Muscle of arm (tissue), 14 donors: Measurements from ENCODE around the gene PLEKHH2. TPM values are rescaled to one million over a fixed set of nuclear protein-coding genes. Genes with fewer than 3 reads are reported as not detected.
A peak's percentile ranks its signal among the peaks of the same experiment; 100 is the strongest.
"Not testable (repeated sequence)": the region's sequence is repeated elsewhere in the genome, so short reads cannot be mapped to it uniquely, and the experiment has no call there.

Experiments used
- DNase-seq: peaks from one replicate; pipeline ENCODE4 v3.0.0-alpha.2; 2013
- long read RNA-seq, 11 donors: transcript quantifications; one replicate each; lab custom pipeline, GENCODE V29; 2026
- polyA plus RNA-seq, 12 donors: library from polyadenylated mRNA; unstranded; fragments of 120-200 nt; gene quantifications; one replicate each; pipeline ENCODE4 v1.2.1, GENCODE V29; 2013; ENCODE audit not compliant: insufficient read length in 12 of 12

Gene PLEKHH2
- polyA plus RNA-seq: 10 to 100 TPM in 3 of 12 donors, 1 to 10 TPM in 8, not detected in 1; 5.3 to 37.4 (median 6.9) TPM
- long read RNA-seq, donor 1: 0 reads
- long read RNA-seq, donor 2: 0 reads
- long read RNA-seq, donor 3: 0 reads
- long read RNA-seq, donor 4: 0 reads
- long read RNA-seq, donor 5: 0 reads
- long read RNA-seq, donor 6, partial matches to known transcripts: 8 of 8 reads
- long read RNA-seq, donor 6, other reads (novel, unspliced or antisense): 0 of 8 reads
- long read RNA-seq, donor 7, partial matches to known transcripts: 0 of 1 reads
- long read RNA-seq, donor 7, other reads (novel, unspliced or antisense): 0 of 1 reads
- long read RNA-seq, donor 8: 0 reads
- long read RNA-seq, donor 9: 0 reads
- long read RNA-seq, donor 10, full-length matches to known transcripts: 1 of 1 reads
- long read RNA-seq, donor 10, partial matches to known transcripts: 0 of 1 reads
- long read RNA-seq, donor 10, other reads (novel, unspliced or antisense): 0 of 1 reads
- long read RNA-seq, donor 11: 0 reads

DNA sequence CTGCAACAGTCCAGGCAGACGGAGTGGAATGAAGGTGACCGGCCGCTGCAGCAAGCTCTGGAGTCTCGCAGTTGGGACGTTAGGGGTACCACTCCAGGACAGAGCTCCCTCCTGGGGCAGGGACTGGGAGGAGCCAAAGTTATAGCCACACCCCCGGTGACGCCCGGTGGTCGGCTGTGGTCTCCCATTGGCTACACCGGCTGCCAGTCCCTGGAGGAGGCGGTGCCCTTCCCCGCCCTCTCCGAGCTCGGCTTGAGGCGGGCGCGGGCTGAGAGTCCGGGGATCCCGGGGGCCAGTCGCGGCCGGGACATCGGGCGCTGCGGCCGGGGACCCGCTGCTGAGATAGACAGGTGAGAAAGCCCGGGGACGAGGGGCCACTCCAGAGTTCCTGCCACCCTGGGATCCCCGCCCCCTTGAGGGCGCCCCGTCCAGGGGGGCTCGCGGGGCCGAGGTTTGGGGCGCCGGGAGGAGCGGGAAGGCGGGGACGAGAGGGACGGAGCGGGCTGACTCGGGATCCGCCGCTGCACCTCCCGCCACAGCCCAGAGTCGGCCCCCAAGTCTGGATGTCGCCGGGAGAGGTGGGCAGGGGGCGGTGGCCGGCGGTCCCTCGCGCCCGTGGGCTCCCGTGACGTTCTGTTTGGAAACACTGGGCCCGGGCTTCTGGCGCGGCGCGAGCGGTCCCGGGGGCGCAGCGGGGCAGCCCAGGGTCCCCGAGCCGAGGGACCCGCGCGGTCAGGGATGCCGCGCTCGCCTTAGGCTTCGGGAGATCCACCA lies at the start of gene PLEKHH2:
TSS of gene PLEKHH2 (plus strand) at position 231 of the 774 bp plus-strand sequence. CDS start 7,414 bp downstream, outside the sequence.
- peak; percentile 88 for DNase-seq

DNA sequence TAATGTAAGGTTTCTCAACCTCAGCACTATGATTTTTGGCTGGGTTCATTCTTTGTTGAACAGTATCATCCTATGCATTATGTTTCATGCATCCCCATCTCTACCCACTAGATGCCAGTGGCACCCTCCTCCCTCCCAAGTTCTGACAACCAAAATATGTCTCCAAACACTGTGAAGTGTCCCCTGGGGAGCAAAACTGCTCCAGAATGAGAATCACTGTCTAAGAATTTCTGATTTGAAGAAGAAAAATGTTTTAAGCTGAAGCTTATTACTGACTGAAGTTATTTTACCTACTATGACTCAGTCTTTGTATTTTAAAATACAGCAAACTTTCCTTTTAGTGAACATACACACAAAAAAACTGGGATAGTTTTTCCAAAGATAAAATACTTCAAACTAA lies 44.6 kb upstream of the PLEKHH2 start:
- DNase-seq: no peak

DNA sequence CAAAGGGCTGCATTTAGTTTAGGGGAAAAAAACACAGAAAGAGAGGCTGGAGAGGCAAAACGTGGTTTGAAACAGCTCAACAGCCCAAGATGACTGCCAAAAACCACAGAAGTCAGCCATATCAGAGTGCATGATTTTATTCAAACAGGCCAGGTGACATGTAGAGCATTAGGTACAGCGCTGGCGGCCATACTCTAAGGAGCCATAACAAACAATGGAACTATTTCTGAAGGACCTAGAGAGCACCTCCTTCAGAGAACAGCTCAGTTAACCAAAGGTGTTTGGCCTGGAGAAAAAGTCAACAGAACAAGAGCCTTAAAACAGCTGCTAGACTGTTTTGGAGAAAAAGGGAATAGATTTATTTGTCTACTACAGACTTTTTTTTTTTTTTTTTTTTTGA lies 43.8 kb upstream of the PLEKHH2 start:
- DNase-seq: no peak

DNA sequence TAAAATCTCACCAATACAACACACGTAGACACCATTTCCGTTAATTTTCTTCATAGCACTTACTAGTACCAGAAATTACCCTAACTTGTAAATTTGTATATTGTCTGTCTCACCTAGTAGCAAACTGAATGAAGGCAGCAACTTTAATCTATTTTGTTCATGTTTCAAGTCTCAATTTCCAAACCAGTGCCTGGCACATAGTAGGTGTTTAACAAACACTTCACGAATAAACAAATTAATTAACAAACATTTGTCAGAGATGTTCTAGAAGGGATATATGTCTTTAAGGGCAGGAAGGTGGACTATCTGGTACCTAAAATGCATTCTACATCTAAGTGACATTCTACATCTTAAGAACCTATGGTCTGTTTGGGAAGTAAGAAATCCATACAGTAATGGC lies 42.2 kb upstream of the PLEKHH2 start:
- DNase-seq: no peak

DNA sequence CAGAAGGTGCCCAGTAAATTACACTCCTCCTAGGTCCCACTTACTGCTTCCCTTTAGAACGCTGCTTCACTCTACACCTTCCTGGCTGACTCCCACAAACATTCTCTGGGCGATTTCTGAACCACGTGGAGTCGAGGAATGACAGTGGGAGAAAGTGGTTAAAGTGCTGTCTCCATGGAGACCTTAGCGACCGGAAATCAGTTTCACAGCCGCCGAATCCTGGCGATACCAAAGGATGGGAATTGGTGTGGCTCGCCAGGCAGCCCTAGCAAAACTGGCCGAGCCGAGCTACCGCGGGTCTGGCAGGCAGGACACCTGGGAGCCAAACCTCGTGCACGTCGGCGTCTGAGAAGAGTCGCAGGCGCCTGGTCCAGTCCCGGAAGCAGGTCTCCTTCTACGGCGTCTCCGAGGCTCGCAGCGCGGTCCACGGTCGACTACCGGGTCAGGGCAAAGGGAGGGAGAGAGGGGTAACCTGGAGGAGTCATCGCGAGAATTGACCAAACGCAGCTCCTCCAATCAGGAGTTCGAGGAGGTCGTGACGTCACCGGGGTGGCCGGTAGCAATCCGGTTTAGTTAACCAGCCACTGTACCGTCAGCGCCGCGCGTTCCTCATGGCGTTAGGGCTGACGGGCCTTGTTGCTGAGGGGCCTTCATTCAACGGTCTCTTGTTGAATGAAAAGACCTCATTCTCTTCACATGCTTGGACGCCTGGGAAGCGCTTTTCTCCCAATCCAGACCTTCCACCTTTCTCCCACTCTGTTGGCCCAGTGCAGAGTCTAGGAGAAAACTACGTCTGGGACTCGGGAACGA lies 41.3 kb upstream of the PLEKHH2 start, which contains the start of gene THADA:
TSS of gene THADA (minus strand) at position 436 of the 810 bp plus-strand sequence. CDS start 3,646 bp downstream, outside the sequence.
- peak; percentile 99 for DNase-seq

DNA sequence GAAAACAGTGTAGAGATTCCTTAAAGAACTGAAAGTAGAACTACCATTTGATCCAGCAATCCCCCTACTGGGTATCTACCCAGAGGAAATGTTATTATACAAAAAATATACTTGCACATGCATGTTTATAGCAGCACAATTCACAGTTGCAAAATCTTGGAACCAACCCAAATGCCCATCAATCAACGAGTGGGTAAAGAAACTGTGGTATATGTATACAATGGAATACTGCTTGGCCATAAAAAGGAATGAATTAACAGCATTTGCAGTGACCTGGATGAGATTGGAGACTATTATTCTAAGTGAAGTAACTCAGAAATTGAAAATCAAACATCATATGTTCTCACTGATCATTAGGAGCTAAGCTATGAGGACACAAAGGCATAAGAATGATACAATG lies 36.5 kb upstream of the PLEKHH2 start:
- not testable (repeated sequence) for DNase-seq

DNA sequence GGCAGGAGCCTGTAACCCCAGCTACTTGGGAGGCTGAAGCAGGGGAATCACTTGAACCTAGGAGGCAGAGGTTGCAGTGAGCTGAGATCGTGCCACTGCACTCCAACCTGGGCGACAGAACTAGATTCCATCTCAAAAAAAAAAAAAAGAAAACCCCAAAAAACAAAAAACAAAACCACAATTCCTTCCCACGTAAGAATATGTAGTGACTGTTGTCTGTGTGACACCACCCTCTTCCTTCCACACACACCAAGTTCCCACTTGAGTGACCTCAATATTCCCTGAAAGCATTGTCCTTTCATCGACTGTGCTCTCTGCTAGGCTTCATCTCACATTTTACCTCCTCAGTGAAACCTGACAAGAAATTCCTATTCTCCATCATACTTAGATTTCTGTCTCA lies 32.4 kb upstream of the PLEKHH2 start:
- DNase-seq: no peak

DNA sequence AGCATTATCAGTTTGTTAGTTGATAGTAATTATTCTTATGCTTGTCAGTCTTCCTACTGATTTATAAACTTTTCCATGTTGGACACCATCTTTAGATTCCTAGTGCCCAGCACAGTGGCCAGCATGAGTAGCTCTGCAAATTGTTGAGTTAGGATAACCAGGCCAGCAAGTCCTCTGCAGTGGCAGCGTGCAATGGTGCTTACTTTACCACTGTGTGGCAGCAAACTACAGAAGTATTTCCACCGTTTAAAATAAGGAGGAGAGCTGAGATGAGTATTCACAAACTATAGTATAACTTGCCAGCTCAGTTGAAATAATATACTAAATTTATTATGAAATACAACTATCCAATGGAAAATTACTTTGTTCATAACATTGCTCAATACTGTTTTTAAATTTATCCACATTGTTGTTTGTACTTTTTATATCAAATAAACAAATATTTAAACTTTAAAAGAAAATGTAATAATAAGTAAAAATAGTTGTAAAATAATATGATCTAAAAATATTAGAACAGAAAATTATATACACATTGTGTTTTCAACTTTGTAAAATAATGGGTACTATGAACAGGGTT lies 31.9 kb upstream of the PLEKHH2 start:
- no peak for DNase-seq

DNA sequence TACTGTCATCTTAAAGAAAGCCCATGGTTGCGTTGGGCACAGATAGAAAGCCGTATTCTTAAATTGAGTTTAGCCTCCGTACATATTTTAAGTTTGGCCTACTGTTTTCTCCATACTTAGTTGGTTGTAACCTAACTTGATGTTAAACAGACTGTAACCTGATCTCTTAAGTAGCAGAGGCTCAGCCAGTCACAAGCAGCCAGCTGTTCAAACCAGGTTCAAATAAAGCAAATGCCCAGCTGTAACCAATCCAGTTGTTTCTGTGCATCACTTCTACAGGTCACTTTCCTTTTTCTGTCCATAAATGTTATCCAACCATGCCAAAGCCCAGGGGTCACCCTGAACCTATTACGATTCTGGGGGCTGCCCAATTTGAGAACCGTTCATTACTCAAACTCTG lies 31.2 kb upstream of the PLEKHH2 start:
- DNase-seq: no peak

DNA sequence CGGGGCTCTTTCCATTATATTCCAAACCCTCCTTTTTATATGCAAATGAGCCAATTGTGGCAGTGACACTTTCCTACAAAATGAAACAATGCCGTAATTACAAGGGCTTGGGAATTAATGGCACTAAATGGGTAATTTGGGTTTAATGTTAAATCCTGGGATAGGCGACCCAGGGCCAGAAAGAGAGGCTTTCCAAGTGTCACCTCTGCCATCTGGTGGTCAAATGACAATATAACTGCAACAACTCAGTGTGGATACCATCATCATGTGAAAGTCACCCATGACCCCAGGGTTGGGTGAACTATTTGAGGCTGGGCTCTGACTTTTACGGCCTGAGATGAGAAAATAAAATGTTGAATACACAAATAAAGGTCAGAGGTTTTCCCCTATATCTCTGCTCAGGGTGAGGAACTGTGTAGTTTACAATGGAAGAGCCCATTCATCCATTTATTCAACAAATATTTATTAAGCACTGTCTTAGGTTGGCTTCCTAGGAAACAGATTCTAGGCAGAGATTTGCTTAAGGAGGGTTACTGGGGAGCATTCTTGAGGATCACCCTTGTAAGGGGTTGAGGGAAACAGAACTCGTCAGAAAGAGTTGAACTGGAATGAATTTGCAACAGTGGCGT lies 27.7 kb upstream of the PLEKHH2 start:
- peak; percentile 44 for DNase-seq

DNA sequence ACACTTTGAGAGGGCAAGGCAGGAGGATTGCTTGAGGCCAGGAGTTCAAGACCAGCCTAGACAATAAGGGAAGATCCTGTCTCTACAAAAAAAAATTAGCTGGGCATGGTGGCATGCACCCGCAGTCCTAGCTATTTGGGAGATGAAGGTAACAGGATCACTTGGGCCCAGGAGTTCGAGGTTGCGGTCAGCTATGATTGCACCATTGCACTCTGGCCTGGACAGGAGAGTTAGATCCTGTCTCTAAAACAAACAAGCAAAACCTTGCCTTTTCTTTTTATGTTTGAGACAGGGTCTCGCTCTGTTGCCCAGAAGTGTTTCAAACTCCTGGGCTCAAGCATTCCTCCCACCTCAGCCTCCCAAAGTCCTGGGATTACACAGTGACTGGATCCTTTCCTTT lies 26.7 kb upstream of the PLEKHH2 start:
- no peak for DNase-seq

DNA sequence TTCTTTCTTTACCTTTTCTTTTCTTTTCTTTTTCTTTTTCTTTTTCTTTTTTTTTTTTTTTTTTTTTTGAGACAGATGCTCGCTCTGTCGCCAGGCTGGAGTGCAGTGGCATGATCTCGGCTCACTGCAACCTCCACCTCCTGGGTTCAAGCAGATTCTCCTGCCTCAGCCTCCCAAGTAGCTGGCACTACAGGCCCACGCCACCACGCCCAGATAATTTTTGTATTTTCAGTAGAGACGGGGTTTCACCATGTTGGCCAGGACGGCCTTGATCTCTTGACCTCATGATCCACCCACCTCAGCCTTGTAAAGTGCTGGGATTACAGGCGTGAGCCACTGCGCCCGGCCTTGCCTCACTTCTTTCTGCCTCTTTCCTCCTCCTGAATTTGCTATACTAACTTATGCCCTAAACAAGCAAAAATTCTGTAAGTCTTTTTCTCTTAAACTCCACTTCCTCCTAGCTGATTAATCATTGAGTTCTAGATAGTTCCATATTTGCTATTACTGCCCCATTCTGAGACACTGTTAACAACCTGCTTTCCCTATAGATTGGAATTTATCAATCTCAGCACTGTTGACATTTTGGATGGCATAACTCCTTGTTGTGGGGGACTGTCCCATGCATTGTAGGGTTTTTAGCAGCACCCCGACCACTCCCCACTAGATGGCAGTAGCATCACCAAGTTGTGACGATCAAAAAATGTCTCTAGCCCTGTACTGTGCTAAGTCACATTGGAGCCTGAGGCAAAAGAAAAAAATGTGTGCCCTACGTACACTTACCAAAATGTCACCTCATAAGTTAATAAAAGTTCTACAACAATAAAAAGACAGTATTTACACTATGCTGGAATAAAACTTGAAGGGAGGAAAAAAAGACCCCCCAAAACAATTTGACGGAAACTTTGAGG lies 24.8 kb upstream of the PLEKHH2 start:
- DNase-seq: peak; percentile 84

DNA sequence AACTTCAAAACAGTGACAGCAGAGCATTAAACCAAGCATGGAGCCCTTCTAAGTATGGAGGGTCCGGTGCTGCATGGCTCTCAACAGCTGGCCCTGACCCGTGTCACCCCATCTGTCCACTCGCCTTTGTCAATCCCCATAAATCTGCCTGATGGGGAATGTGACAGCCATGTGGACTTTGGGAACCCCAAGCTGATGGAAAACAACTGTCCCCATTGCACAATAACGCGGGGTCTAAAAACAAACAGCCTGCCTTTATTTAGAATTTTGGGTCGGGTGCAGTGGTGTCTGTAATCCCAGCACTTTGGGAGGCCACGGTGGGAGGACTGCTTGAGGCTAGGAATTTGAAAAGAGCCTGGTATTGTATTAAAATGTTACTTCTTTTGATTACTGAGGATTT lies 24.1 kb upstream of the PLEKHH2 start:
- no peak for DNase-seq

DNA sequence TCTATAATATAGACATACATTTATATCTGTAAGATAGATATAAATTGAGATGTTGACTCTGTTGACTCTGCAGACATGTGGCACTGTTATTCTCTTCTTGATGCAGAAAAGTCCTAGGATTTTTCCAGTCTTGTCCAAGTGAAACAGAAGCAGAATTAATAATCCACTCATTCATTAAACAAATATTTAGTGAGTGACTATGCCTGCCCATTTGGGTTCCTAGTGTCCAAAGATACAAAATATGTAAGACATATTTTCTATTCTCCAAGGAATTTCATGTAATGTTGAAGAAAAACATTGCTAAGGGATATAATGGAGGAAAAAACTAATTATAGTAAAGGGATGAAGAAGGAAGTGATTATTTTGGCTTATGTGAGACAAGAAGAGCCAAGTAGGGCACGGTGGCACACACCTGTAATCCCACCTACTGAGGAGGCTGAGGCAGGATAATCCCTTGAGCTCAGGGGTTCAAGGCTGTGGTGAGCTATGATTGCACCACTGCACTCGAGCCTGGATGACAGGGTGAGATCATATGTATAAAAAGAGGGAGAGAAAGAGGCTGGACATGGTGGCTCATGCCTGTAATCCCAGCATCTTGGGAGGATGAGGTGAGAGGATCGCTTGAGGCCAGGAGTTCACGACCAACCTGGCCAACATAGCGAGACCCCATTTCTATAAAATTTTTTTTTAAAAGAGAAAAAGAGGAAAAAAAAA lies 19.9 kb upstream of the PLEKHH2 start:
- no peak for DNase-seq

DNA sequence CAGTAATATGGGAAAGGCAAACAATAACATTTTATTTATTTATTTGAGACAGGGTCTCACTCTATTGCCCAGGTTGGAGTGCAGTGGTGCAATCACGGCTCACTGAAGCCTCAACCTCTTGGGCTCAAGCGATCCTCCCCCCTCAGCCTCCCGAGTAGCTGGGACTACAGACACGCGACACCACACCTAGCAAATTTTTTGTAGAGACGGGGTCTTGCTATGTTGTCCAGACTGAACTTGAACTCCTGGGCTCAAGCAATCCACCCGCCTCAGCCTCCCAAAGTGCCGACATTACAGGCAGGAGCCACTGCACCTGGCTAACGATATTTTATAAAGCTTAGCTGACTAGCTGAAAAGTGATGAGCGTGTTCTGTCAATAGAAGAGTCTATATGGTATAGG lies 17.5 kb upstream of the PLEKHH2 start:
- no peak for DNase-seq

DNA sequence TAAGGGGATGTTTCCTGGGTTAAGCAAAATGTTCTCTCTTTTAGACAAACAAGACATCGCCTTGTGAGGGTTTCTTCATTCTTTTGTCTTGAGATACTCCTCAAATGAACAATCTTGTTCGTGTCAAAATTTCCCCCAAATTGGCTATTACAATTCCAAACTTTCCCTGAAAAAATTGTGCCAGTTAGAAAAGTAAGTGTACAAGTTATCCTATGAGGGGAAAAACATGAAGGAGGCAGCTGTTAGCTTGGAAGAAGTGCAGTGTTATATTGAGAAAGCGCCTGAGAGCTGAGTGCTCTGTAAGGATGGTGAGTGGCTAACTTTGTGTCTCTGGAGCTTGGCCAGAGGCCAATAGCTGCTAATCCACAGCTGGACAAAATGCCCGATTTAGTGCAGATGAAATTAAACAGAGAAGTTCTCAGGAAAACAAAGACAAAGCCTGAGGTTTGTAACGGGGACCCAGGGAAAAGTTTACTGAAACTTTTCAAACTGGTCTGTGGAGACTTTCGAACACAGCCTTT lies 14.1 kb upstream of the PLEKHH2 start:
- DNase-seq: no peak

DNA sequence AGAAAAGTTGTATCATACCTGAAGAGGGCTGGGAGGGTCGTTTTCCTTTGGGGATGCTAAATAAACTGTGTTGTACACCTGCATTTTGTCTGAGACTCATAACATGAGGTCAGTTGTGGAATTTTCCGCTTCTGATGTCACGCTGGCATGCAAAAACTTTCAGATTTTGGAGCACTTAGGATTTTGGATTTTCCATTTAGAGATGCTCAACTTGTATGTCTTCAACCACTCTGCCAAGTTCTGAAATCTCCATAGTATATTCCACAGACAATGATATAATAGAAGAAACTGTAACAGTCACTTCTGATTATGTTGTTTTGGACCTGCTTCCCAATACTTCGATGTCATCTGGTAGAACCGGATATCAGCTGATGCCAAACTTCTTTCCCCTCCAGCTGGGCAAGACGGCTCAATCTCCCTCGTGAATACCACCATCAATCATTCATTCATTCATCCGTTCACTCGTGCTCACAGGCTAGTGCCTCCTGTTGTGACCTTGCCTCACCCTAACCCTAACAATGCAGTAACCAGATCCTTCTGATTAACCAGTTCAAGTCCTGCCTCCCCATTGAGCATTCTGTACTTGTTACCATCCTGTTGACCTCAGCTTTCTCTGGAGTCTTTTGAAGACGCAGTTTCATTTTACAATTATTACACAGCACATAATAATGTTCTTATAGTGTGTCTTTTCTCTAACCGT lies 5.3 kb upstream of the PLEKHH2 start:
- no peak for DNase-seq

DNA sequence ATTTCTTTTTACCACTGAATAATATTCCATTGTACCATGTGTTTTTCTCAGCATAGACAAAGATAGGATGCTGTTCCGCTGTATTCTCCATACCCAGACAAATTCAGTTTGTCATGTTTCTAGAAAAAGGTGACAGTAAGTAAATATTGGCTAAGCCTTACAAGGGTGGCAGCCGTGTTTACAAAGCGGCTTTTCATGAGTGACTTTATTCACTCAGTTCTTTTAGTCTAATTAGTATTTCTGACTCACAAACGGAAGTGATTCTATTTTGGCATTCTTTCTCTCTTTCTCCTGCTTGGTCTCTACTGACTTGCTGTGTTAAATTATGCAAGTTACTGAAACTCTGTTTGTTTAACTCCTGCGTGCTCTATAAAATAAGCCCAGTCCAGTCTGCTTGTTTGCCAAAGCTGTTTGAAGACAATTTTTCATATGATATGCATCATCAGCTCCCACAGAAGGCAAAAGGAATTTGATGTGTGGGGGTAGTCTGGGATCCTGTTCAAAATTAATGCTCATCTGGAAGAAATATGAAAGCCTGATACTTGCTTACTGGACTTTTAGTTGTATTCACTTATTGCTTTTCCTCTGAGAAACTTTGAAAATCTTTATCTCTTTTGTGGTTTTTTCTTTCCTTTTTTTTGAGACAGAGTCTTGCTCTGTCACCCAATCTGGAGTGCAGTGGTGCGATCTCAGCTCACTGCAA lies 2.3 kb upstream of the PLEKHH2 start:
- peak; percentile 57 for DNase-seq
